HG02981 (cell line): ENCODE data around the gene FEV.
A peak's percentile ranks its signal among the peaks of the same experiment; 100 is the strongest.

Experiments used
- ATAC-seq: cut with Tn5 transposase; IDR thresholded peaks from one replicate; pipeline ENCODE4 v1.9.1; 2021; ENCODE audit warnings: mild to moderate bottlenecking, moderate library complexity; ENCODE audit not compliant: unreplicated experiment

FEV gene

DNA sequence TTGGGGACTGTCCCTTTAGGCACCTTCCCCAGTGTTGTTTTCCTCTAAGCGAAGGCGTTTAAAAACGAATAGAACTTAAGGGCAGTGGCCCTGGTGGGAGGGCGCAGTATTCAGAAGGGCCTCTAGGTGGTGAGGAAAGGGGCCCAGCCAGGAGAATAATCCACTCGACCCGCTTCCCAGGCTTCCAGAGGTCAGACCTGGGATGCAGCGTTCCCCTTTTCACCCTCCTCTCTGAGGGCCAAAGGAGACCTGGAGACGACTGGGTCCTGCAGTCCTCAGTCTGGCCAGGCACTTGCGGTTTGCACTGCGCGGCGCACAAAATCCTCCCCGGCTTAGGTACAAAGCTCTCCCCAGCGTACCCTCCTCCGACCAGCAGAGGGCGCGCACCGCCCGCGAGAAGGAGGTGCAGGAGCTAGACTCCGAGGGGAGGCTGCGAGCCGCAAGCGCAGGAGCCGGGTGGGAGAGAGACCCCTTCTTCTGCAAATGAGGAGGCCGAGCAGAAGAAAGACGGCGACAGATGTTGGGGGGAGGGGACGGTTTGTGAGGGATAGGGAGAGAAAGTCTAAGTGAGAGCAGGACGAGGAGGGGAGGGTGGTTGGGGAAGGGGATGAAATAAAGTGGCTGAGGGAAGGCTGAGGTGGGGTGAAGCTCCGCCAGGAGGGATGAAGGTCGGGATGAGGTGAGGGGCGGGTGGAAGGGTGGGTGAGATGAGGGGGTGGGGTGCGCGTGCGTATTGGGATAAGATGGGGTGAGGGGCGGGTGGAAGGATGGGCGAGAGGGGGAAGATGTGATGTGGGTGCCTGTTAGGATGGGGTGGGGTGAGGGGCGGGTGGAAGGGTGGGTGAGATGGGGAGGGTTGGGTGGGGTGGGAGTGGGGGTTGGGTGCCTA lies 4.9 kb downstream of the FEV start:
- ATAC-seq = peak; percentile 83

DNA sequence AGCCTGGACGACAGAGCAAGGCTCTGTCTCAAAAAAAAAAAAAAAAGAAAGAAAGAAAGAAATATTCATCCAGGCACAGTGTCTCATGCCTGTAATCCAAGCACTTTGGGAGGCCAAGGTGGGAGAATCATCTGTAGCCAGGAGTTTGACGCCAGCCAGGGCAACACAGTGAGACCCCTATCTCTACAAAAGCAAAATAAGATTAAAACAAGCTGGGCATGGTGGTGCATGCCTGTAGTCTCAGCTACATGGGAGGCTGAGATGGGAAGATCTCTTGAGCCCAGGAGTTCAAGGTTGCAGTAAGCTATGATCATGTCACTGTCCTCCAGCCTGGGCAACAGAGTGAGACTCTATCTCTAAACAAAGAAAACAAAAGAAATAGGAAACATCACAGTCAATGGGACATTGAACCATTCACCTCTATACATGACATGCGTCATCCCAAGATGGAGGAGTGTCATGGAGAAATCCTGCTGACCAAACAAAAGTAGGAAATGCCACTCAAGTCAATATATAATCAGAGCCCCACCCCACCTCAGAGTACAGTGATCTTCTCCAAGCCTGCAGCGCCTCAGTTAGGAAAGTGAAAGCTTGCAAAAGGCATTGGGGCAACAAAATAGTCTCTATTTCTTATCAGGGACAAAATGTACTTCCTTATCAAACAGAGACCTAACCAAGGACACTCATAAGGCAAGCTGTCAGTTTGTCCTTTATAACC lies 9.8 kb downstream of the FEV start:
- ATAC-seq = no peak

DNA sequence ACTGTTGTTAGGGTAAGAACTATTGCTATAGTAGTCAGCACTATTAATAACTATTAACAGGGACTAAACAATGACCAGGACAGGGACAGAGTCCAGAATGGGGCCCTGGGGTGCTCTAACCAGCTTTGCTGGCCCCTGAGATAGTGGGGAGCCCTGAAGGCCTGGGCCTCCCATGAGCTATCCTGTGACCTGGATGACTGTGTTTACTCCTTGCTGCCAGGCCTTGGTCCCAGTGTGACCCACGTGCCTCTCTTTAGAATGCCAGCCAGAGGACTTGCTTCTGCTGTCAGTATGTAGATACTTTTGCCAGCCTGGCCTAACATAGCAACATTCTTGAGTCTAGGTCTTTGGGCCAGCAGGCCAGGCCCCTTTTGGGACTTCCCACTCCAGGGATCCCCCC lies 14.1 kb downstream of the FEV start:
- no peak for ATAC-seq

DNA sequence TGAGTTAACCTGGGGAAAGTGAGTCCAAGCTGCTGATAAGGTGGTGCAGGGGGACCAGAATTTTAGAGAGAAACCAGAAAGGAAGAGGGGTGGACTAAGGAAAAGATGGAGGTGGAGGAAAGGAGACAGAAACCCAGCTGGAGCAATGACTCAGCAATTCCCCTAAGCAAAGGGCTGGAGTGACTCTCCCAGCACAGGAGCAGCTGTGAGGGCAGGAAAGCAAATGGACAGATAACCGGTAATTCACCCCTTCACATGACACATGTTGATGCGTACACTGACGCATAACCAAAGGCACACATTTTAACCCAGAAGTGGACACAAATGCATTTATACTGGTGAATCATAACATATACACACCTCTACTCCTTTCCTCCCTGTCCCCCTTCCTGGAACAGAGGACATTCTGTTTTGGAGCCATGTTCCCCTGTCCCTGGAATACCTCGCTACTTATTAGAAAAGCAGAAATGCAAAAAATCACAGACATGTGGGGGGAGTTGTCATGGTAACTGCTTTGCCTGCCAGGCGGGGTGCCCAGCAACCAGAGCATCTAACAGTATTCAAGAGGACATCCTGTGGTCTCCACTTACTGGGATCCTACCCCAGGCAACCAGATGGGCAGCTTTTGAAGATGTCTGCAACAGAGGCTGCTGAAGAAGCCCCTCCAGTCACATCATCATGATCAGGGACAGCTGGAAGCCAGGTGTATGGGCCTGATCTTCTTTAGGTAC lies 20.8 kb downstream of the FEV start:
- no peak for ATAC-seq

DNA sequence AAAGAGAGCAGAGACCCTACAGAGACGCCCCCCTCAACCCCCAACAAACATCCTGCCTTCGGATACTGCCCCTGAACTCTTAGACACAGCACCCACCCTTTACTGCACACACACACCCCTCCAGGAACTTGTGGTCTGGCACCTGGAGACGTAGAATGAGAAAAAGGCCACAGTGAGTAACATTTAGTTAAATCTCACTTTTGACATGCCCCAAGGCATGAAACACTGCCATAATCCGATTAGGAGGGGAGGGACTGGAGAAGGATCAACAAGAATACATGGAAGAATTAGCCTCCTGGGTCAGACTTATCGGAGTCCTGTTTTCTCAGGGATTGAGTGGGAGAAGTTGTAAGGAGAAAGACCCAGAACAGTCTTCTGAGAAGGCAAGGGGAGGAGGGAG lies 21.4 kb downstream of the FEV start:
- ATAC-seq = no peak

DNA sequence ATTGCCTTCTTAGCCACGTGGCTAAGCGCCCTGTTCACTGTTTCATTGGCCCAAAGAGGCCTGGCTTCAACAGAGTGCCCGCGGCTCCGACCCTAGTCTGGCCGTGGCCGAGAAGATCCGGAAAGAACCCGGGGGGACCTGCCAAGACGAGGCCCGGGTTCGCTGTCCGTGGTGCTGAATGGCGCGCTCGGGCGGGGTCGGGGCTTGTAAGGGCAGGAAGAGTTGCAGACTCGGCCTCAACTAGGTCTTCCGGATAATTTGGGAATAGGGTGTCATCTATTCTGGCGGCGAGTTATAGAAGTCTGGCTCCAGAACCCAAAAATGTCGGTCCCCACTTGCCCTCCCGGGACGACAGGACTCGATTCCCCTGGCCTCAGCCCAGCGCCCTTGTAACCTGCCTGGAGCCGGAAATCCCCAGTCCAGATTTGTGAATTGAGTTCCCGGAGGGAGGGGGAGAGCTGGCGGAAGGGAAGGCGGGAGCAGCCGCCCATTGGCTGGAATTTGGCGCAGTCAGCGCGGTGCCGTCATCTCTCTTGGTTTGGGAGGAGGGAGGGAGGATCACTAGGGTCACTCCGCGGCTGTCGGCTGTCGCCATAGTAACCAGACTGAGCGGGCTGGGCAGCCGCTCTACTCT lies 22.0 kb downstream of the FEV start:
- ATAC-seq = no peak

DNA sequence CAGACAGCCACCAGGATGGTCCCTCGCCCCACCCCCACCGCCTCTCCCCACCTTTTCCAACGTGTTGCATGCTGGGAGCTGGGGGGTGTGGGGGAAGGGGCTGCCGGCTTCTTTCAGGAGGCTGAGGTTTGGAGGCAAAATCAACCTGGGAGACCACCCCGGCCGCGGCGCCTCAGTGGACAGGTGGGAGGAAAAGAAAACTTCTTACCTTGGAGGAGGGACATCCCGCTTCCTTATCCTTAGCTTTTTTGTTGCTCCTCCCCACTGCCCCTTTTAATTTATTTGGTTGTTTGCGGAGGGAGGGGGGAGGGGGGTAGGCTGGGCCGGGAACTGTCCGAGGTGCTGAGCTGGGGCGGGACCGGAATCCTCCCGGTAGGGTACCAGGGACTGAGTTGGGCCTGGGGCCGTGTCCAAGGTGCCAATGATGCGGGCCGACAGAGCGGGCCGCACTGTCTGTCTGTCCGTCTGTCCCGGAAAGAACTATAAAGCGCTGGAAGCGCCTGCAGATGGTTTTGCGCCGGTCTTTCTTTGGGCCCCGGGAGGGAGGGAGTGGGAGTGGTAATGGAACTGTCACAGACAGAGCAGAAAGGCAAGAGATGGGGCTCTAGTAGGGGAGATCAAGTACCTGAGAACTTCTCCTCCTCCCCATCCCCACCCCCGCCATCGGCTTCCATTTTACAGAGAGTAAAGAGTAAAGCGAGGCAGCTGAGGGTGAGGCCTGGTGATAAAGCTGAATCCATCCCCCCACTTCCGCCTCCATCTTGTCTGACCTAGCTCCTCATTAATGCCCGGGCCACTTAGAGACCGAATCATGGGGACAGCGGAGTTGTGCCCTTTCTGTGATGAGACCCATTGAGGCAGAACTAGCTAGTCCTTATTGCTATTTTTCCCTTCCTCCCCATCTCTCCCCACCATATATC lies 23.1 kb downstream of the FEV start:
- ATAC-seq = no peak

DNA sequence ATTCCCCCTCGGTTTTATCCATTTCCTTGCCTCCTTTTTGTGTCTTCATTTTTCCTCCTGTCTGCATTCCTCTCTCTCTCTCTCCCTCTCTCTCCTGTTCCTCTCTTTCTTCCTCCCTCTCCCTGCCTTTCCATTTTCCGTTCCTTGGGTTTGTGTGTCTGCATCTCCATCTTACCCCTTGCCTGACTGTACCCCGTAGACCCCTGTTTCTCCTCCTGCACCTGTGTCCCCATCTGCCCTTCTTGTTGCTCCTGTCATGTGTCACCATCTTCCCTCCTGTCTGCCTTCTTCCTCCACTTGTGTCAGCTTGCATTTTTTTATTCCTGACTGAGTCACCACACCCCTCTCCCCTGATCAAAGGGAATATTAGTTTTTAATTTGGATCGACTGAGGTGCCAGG lies 23.8 kb downstream of the FEV start:
- no peak for ATAC-seq

DNA sequence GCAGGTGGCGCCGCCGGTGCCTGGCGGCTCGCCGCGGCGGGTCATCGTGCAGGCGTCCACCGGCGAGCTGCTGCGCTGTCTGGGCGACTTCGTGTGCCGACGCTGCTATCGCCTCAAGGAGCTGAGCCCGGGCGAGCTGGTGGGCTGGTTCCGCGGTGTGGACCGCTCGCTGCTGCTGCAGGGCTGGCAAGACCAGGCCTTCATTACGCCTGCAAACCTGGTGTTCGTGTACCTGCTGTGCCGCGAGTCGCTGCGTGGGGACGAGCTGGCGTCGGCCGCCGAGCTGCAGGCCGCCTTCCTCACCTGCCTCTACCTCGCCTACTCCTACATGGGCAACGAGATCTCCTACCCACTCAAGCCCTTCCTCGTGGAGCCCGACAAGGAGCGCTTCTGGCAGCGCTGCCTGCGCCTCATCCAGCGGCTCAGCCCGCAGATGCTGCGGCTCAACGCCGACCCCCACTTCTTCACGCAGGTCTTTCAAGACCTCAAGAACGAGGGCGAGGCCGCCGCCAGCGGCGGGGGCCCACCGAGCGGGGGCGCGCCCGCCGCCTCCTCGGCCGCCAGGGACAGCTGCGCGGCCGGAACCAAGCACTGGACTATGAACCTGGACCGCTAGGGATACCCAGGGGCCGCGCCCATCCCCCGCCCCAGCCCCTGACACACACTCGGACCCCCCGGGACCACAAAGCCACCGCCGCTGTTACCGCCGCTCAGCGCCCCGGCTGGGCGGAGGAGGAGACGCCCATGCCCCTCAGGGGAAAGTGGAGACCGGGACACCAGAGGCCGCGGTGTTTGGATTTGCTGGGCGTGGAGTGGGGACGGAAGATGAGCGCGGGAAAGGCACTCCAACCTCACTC lies 24.4 kb downstream of the FEV start:
- no peak for ATAC-seq

DNA sequence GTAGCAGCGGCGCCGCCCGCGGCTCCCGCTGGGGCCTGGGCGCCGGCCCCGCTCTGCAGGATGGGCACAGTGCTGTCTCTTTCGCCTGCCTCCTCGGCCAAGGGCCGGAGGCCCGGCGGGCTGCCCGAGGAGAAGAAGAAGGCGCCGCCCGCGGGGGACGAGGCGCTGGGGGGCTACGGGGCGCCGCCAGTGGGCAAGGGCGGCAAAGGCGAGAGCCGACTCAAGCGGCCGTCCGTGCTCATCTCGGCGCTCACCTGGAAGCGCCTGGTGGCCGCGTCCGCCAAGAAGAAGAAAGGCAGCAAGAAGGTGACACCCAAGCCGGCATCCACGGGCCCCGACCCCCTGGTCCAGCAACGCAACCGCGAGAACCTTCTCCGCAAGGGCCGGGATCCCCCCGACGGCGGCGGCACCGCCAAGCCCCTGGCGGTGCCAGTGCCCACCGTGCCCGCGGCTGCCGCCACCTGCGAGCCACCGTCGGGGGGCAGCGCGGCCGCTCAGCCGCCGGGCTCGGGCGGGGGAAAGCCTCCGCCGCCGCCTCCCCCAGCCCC lies 25.1 kb downstream of the FEV start:
- ATAC-seq = no peak

DNA sequence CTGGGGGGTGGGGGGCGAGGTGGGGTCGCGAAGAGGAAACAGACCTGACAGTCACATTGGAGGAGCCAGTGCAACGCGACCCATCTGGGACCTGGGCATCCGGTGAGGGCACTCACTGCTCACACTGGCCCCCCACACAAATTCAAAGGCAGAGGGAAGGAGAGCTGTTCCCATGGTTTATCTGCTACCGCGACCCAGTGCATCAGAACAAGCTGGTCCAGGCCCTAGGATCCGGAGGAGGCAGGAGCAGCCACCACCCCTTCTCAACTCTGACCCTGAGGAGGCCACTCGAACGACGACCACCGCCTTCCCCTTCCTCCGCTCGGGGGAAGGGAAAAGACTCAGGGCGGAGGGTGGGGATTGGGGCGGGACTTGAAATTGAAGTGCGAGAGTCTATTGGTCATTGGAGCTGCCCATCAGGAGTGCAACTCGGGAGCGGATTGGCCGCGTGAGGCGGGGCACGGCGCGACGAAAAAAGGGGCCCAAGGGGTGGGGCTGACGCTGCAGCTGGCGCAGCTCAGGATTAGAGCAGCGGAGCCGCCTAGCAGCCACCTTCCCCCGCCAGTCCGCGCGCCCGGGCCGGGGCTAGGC lies 25.7 kb downstream of the FEV start, which contains the start of gene CDK5R2:
CDK5R2 (plus strand) TSS at position 526 of the 591 bp plus-strand sequence. CDS start 155 bp downstream, outside the sequence.
- ATAC-seq = peak; percentile 93

DNA sequence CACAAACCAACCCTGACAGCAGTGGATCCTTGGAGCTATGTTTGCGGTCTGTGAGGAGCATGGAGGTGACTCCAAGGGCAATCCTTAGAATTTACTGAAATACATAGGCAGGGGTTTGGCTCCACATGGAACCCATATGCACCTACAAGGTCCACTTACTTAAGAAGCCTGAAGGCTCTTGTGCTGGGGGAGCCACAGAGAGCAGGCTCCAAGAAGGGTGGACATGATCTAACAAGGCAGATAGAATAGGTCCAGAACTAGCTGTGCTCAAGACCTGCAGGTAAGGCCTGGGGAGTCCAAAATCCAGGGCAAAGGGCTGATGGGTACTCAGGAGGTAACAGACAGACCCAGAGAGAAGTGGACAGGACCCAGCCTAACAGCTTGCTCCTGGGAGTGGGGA lies 26.7 kb downstream of the FEV start:
- ATAC-seq = no peak

DNA sequence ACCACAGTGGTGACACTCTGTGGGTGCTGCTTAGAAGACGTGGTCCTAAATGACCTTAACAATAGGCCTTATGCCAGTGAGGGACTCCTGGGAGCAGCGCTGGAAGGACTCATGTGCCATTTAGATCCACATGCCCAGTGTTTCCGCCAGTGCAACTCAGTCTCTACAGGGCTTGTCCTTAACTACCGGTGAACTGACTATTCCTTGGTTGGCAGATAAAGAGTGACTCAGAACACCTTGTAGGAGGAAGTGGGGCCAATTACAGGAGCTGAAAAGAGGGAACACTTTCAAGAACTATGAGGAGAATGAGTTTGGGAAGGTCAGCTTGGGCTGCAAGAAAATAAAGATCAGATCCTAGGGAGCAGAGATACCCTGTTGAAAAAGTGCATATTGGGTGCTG lies 27.3 kb downstream of the FEV start:
- ATAC-seq = no peak

DNA sequence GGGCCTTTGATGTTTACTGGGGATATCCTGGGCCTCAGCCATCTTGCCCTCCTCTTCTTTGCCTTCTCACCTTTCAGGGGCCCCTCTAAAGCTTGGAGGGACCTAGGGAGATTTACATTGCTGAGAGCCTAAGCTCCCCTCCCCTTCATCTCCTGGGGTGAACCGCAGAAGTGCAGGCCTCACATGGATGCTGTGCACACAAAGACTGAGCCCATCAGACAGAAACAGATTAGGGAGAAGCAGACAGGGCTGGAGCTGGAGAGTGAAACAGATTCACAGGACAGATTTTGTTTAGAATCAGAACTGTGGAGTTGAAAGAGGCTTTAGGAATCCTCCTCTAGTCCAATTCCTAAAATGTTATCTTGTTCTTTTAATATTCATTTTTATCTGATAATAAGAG lies 28.9 kb downstream of the FEV start:
- ATAC-seq = no peak

DNA sequence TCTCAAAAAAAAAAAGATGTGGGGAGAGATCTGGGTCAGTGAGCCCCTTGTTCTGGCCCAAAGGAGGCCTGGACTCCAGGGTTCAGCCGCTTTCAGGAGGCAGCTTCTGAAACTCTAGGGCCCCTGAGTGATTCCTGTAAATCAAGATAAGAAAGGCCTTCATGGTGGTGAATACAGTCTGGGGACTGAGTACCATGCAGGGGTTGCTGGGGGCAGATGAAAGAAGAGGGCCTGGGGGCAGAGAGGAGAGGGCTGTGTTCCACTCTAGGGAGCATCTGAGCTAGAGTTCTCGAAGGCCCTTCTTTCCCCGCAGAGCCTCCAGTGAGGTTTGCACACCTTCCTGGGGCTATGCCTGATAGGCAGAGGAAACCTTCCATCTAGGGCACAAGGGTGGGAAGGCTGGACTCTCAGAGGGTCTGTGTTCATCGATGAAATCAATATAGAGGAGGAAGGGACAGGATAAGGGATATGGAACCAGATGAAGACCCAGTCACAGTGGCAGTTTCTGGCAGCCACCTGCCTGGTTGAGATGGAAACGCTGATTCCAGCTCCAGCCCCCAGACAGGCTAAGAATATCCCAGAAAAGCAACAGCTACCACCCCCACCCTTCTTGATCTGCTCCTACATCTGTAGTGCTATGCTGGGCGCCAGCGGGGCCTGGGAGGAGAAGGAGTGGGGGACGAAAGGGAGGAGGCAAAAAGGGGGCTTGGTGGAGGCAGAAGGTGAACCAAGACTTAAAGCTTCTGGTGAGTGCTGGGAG lies 30.3 kb downstream of the FEV start:
- ATAC-seq = no peak

DNA sequence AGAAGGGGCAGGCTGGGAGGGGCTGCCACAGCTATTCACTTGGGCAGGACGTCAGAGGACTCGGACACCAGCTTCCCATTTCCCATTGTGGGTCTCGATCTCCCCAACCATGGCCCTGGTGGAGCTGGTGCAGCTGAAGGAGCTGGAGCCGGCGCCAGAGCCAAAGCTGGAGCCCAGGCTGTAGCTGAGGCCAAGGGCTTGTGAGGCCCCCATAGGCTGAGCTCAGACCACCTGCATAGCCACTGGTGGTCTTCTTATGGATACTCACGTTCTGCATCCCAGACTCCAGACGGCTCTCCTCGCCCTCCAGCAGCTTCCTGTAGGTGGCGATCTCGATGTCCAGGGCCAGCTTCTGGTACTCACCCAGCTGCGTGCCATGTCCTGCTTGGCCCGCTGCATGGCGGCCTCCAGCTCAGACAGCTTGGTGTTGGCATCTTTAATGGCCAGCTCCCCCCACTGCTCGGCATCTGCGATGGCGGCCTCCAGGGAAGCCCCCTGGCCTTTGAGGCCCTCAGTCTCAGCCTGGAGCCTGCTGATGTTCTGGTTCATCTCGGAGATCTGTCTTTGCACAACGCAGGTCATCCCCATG lies 31.5 kb downstream of the FEV start:
- no peak for ATAC-seq

DNA sequence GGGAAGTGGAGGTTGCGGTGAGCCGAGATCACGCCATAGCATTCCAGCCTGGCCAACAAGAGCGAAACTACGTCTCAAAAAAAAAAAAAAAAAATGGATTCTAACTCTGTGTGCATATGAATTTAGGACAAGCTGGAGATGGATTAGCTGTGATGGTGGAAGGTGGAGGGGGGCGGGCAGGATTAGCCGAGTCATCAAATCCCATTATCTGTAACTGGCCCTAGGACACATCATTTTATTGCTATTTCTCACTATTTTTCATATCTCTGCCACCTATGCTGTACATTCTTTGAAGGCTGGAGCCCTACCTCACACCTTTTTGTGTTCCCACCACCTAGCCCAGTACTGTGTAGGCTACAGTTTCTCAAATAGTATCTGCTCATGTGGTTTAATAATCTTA lies 32.8 kb downstream of the FEV start:
- no peak for ATAC-seq
